Mucosa of descending colon (tissue), 3 donors: ENCODE data around the gene COL19A1. TPM values are rescaled to one million over a fixed set of nuclear protein-coding genes. Genes with fewer than 3 reads are reported as not detected.

ENCODE experiments used
- ATAC-seq: fragments of 200-7000 bp; cut with Tn5 transposase; one replicate; pipeline ENCODE4 v1.9.1; 2020; ENCODE audit warnings: mild to moderate bottlenecking, moderate library complexity
- DNase-seq, 3 donors: peaks; one replicate each; pipeline ENCODE4 v3.0.0-alpha.2; 2020
- H3K36me3 ChIP-seq: fragments of 200-600 bp; one replicate; pipeline ENCODE4 v1.8.0; 2021; ENCODE audit warnings: low read depth, mild to moderate bottlenecking
- H3K4me1 ChIP-seq: fragments of 200-600 bp; one replicate; pipeline ENCODE4 v1.8.0; 2021; ENCODE audit warnings: low read depth, mild to moderate bottlenecking
- H3K4me3 ChIP-seq: fragments of 200-600 bp; one replicate; pipeline ENCODE4 v1.8.0; 2021; ENCODE audit warnings: mild to moderate bottlenecking
- H3K9me3 ChIP-seq: fragments of 200-600 bp; one replicate; pipeline ENCODE4 v1.8.0; 2021; ENCODE audit warnings: mild to moderate bottlenecking
- CTCF ChIP-seq: fragments of 200-600 bp; IDR thresholded peaks from one replicate; pipeline ENCODE4 v1.8.0; 2022; ENCODE audit warnings: antibody characterized with exemption, mild to moderate bottlenecking
- intact Hi-C, 2 donors: fragments of 100-400 bp; cut with DNase I in 1 of 2; cut with micrococcal nuclease in 1 of 2; formaldehyde crosslinking; loops; one replicate each; pipeline versions ENCODE4 v1.11.0 to v1.11.1; 2022; cut with DNase I, micrococcal nuclease
- total RNA-seq, 3 donors: library from RNA; stranded (reverse); fragmentation: NEBNext Ultra II Directional in 2 of 3; extraction: Animal tissue kit (Norgen Biotek cat#: 25700) in 2 of 3; gene quantifications; one replicate each; pipeline versions ENCODE4 v1.2.1 to v1.2.4, GENCODE V29; 2021 to 2023
- donor health status: DM: no; HTN: no; CAD: no; lungs with moderate emphysema.
- donor health status: DM: no; HTN: no; CAD: no.
- donor health status: DM: no; HTN: yes; CAD: no.

The COL19A1 gene
- total RNA-seq, 3 donors from 2014 or later: 0.19 to 0.49 (median 0.24) TPM

GRCh38 chr6:70135219-70136160 lies 269.1 kb downstream of the COL19A1 start:
- DNase-seq: no peak
- no peak overlapping the region for H3K4me3 ChIP-seq
- no peaks in the 10 kb centered on the region for H3K4me1 ChIP-seq
- intact Hi-C loops: no loop called here
- no peaks in the 10 kb centered on the region for H3K36me3 ChIP-seq
- no peaks in the 10 kb centered on the region for H3K9me3 ChIP-seq
- no peak for ATAC-seq
- TF ChIP-seq CTCF: no peak

GRCh38 chr6:70136996-70137395 lies 270.6 kb downstream of the COL19A1 start:
- Histone ChIP-seq H3K9me3 (no peaks in the 10 kb centered on the region), H3K36me3 (no peaks in the 10 kb centered on the region), H3K4me1 (no peaks in the 10 kb centered on the region), H3K4me3 (no peak overlapping the region)
- TF ChIP-seq CTCF: no peak
- no peak for DNase-seq
- no peak for ATAC-seq
- intact Hi-C loops: no loop called here

- no peak overlapping the region for H3K4me3 ChIP-seq
- no peaks in the 10 kb centered on the region for H3K36me3 ChIP-seq
- DNase-seq (no peak), ATAC-seq (no peak)
- H3K4me1 ChIP-seq: no peaks in the 10 kb centered on the region
- H3K9me3 ChIP-seq: no peaks in the 10 kb centered on the region
- no peak for TF ChIP-seq CTCF
- intact Hi-C loops: no loop called here
Measured at GRCh38 chr6:70140496-70140895, 274.1 kb downstream of the COL19A1 start.

GRCh38 chr6:70142034-70142433 lies 275.7 kb downstream of the COL19A1 start:
- TF ChIP-seq CTCF: no peak
- H3K4me1 ChIP-seq: no peaks in the 10 kb centered on the region
- no peaks in the 10 kb centered on the region for H3K36me3 ChIP-seq
- H3K9me3 ChIP-seq: no peaks in the 10 kb centered on the region
- intact Hi-C loops: no loop called here
- DNase-seq (no peak), ATAC-seq (no peak)
- no peak overlapping the region for H3K4me3 ChIP-seq

- intact Hi-C loops: no loop called here
- Histone ChIP-seq H3K4me1 (no peaks in the 10 kb centered on the region), H3K4me3 (no peak overlapping the region), H3K36me3 (no peaks in the 10 kb centered on the region), H3K9me3 (no peaks in the 10 kb centered on the region)
- TF ChIP-seq CTCF: no peak
- no peak for DNase-seq
- ATAC-seq: no peak
Measured at GRCh38 chr6:70145178-70145577, 278.8 kb downstream of the COL19A1 start.
